Measurements from ENCODE around the gene MAP4K5.
A peak's percentile ranks its signal among the peaks of the same experiment; 100 is the strongest.
"Not testable (repeated sequence)": the region's sequence is repeated elsewhere in the genome, so short reads cannot be mapped to it uniquely, and the experiment has no call there.

The MAP4K5 gene

GRCh38 chr14:50532502-50533240 lies at the start of gene MAP4K5:
Gene MAP4K5, minus strand, starts transcription at chr14:50532569. Its CDS starts 520 bp downstream, at chr14:50532049.
- peak within 1 kb of the TSS; percentile 83 to 88 for H3K9ac ChIP-seq (ENCODE audit: low read depth in 1 of 2, low read length in 2 of 2)
- H3K4me1 ChIP-seq (ENCODE audit: control insufficient read depth in 1 of 2, insufficient read depth in 2 of 2, low read length in 2 of 2): peaks cover 22 to 34% of the 10 kb centered on the region in 2 donors
- no peaks in the 10 kb centered on the region for H3K9me3 ChIP-seq (ENCODE audit: control insufficient read depth in 1 of 2, low read length in 2 of 2)
- no peaks in the 10 kb centered on the region for H3K36me3 ChIP-seq (ENCODE audit: control insufficient read depth in 1 of 2, insufficient read depth in 2 of 2, low read length in 2 of 2)
- H3K27me3 ChIP-seq (ENCODE audit: control insufficient read depth in 1 of 2, insufficient read depth in 2 of 2, low read length in 2 of 2): no peaks in the 10 kb centered on the region
- H3K27ac ChIP-seq (ENCODE audit: low read depth, low read length): peak within 1 kb of the TSS; percentile 87
- H3K4me3 ChIP-seq (ENCODE audit: low read depth in 1 of 2, low read length in 2 of 2): peak within 1 kb of the TSS; percentile 87 to 97

- no peaks in the 10 kb centered on the region for H3K9me3 ChIP-seq (ENCODE audit: control insufficient read depth in 1 of 2, low read length in 2 of 2)
- H3K9ac ChIP-seq (ENCODE audit: low read depth in 1 of 2, low read length in 2 of 2): no peak overlapping the region
- no peaks in the 10 kb centered on the region for H3K4me1 ChIP-seq (ENCODE audit: control insufficient read depth in 1 of 2, insufficient read depth in 2 of 2, low read length in 2 of 2)
- no peak overlapping the region for H3K27ac ChIP-seq (ENCODE audit: low read depth, low read length)
- H3K27me3 ChIP-seq (ENCODE audit: control insufficient read depth in 1 of 2, insufficient read depth in 2 of 2, low read length in 2 of 2): no peaks in the 10 kb centered on the region
- no peak overlapping the region for H3K4me3 ChIP-seq (ENCODE audit: low read depth in 1 of 2, low read length in 2 of 2)
- no peaks in the 10 kb centered on the region for H3K36me3 ChIP-seq (ENCODE audit: control insufficient read depth in 1 of 2, insufficient read depth in 2 of 2, low read length in 2 of 2)
Observed at GRCh38 chr14:50578433-50578832, 46.1 kb upstream of the MAP4K5 start.

- H3K9ac ChIP-seq (ENCODE audit: low read depth in 1 of 2, low read length in 2 of 2): no peak overlapping the region
- no peaks in the 10 kb centered on the region for H3K4me1 ChIP-seq (ENCODE audit: control insufficient read depth in 1 of 2, insufficient read depth in 2 of 2, low read length in 2 of 2)
- H3K4me3 ChIP-seq (ENCODE audit: low read depth in 1 of 2, low read length in 2 of 2): no peak overlapping the region
- no peaks in the 10 kb centered on the region for H3K27me3 ChIP-seq (ENCODE audit: control insufficient read depth in 1 of 2, insufficient read depth in 2 of 2, low read length in 2 of 2)
- H3K27ac ChIP-seq (ENCODE audit: low read depth, low read length): no peak overlapping the region
- H3K9me3 ChIP-seq (ENCODE audit: control insufficient read depth in 1 of 2, low read length in 2 of 2): no peaks in the 10 kb centered on the region
- no peaks in the 10 kb centered on the region for H3K36me3 ChIP-seq (ENCODE audit: control insufficient read depth in 1 of 2, insufficient read depth in 2 of 2, low read length in 2 of 2)
Observed at GRCh38 chr14:50577982-50578381, 45.6 kb upstream of the MAP4K5 start.

GRCh38 chr14:50575769-50576168 lies 43.4 kb upstream of the MAP4K5 start:
- H3K36me3 ChIP-seq (ENCODE audit: control insufficient read depth in 1 of 2, insufficient read depth in 2 of 2, low read length in 2 of 2): no peaks in the 10 kb centered on the region
- H3K4me1 ChIP-seq (ENCODE audit: control insufficient read depth in 1 of 2, insufficient read depth in 2 of 2, low read length in 2 of 2): no peaks in the 10 kb centered on the region
- no peak overlapping the region for H3K4me3 ChIP-seq (ENCODE audit: low read depth in 1 of 2, low read length in 2 of 2)
- H3K9ac ChIP-seq (ENCODE audit: low read depth in 1 of 2, low read length in 2 of 2): no peak overlapping the region
- peaks cover 0 to 5% of the 10 kb centered on the region in 2 donors for H3K9me3 ChIP-seq (ENCODE audit: control insufficient read depth in 1 of 2, low read length in 2 of 2)
- H3K27ac ChIP-seq (ENCODE audit: low read depth, low read length): no peak overlapping the region
- no peaks in the 10 kb centered on the region for H3K27me3 ChIP-seq (ENCODE audit: control insufficient read depth in 1 of 2, insufficient read depth in 2 of 2, low read length in 2 of 2)

- no peaks in the 10 kb centered on the region for H3K36me3 ChIP-seq (ENCODE audit: control insufficient read depth in 1 of 2, insufficient read depth in 2 of 2, low read length in 2 of 2)
- H3K9ac ChIP-seq (ENCODE audit: low read depth in 1 of 2, low read length in 2 of 2): no peak overlapping the region
- H3K27ac ChIP-seq (ENCODE audit: low read depth, low read length): no peak overlapping the region
- H3K9me3 ChIP-seq (ENCODE audit: control insufficient read depth in 1 of 2, low read length in 2 of 2): peaks cover 2 to 14% of the 10 kb centered on the region in 2 donors
- H3K27me3 ChIP-seq (ENCODE audit: control insufficient read depth in 1 of 2, insufficient read depth in 2 of 2, low read length in 2 of 2): no peaks in the 10 kb centered on the region
- H3K4me1 ChIP-seq (ENCODE audit: control insufficient read depth in 1 of 2, insufficient read depth in 2 of 2, low read length in 2 of 2): no peaks in the 10 kb centered on the region
- H3K4me3 ChIP-seq (ENCODE audit: low read depth in 1 of 2, low read length in 2 of 2): no peak overlapping the region
Observed at GRCh38 chr14:50573862-50574261, 41.5 kb upstream of the MAP4K5 start.

GRCh38 chr14:50569714-50570274 lies 37.4 kb upstream of the MAP4K5 start:
- H3K27ac ChIP-seq (ENCODE audit: low read depth, low read length): no peak overlapping the region
- H3K4me3 ChIP-seq (ENCODE audit: low read depth in 1 of 2, low read length in 2 of 2): no peak overlapping the region
- no peak overlapping the region for H3K9ac ChIP-seq (ENCODE audit: low read depth in 1 of 2, low read length in 2 of 2)
- H3K9me3 ChIP-seq (ENCODE audit: control insufficient read depth in 1 of 2, low read length in 2 of 2): peaks cover 2 to 14% of the 10 kb centered on the region in 2 donors
- H3K4me1 ChIP-seq (ENCODE audit: control insufficient read depth in 1 of 2, insufficient read depth in 2 of 2, low read length in 2 of 2): no peaks in the 10 kb centered on the region
- no peaks in the 10 kb centered on the region for H3K36me3 ChIP-seq (ENCODE audit: control insufficient read depth in 1 of 2, insufficient read depth in 2 of 2, low read length in 2 of 2)
- H3K27me3 ChIP-seq (ENCODE audit: control insufficient read depth in 1 of 2, insufficient read depth in 2 of 2, low read length in 2 of 2): no peaks in the 10 kb centered on the region

- Histone ChIP-seq H3K9me3 (ENCODE audit: control insufficient read depth in 1 of 2, low read length in 2 of 2) (no peaks in the 10 kb centered on the region), H3K4me1 (ENCODE audit: control insufficient read depth in 1 of 2, insufficient read depth in 2 of 2, low read length in 2 of 2) (peaks cover 6 to 7% of the 10 kb centered on the region in 2 donors), H3K4me3 (ENCODE audit: low read depth in 1 of 2, low read length in 2 of 2) (no peak overlapping the region), H3K27me3 (ENCODE audit: control insufficient read depth in 1 of 2, insufficient read depth in 2 of 2, low read length in 2 of 2) (peaks cover 0 to 8% of the 10 kb centered on the region in 2 donors), H3K27ac (ENCODE audit: low read depth, low read length) (no peak overlapping the region), H3K36me3 (ENCODE audit: control insufficient read depth in 1 of 2, insufficient read depth in 2 of 2, low read length in 2 of 2) (no peaks in the 10 kb centered on the region), H3K9ac (ENCODE audit: low read depth in 1 of 2, low read length in 2 of 2) (no peak overlapping the region)
Observed at GRCh38 chr14:50562841-50563240, 30.5 kb upstream of the MAP4K5 start.

GRCh38 chr14:50560931-50561285 lies 28.5 kb upstream of the MAP4K5 start:
- H3K27ac ChIP-seq (ENCODE audit: low read depth, low read length): peak overlapping the region; percentile 65
- peaks cover 0 to 8% of the 10 kb centered on the region in 2 donors for H3K27me3 ChIP-seq (ENCODE audit: control insufficient read depth in 1 of 2, insufficient read depth in 2 of 2, low read length in 2 of 2)
- peak overlapping the region; percentile 38 to 55 for H3K9ac ChIP-seq (ENCODE audit: low read depth in 1 of 2, low read length in 2 of 2)
- H3K36me3 ChIP-seq (ENCODE audit: control insufficient read depth in 1 of 2, insufficient read depth in 2 of 2, low read length in 2 of 2): no peaks in the 10 kb centered on the region
- H3K4me1 ChIP-seq (ENCODE audit: control insufficient read depth in 1 of 2, insufficient read depth in 2 of 2, low read length in 2 of 2): peaks cover 6 to 7% of the 10 kb centered on the region in 2 donors
- H3K4me3 ChIP-seq (ENCODE audit: low read depth in 1 of 2, low read length in 2 of 2): peak overlapping the region; percentile 87 to 89
- H3K9me3 ChIP-seq (ENCODE audit: control insufficient read depth in 1 of 2, low read length in 2 of 2): no peaks in the 10 kb centered on the region

- Histone ChIP-seq H3K9me3 (ENCODE audit: control insufficient read depth in 1 of 2, low read length in 2 of 2) (no peaks in the 10 kb centered on the region), H3K4me1 (ENCODE audit: control insufficient read depth in 1 of 2, insufficient read depth in 2 of 2, low read length in 2 of 2) (peaks cover 6 to 7% of the 10 kb centered on the region in 2 donors), H3K36me3 (ENCODE audit: control insufficient read depth in 1 of 2, insufficient read depth in 2 of 2, low read length in 2 of 2) (no peaks in the 10 kb centered on the region), H3K4me3 (ENCODE audit: low read depth in 1 of 2, low read length in 2 of 2) (peak within 1 kb of the TSS; percentile 87 to 89), H3K27me3 (ENCODE audit: control insufficient read depth in 1 of 2, insufficient read depth in 2 of 2, low read length in 2 of 2) (peaks cover 0 to 8% of the 10 kb centered on the region in 2 donors), H3K27ac (ENCODE audit: low read depth, low read length) (peak within 1 kb of the TSS; percentile 71), H3K9ac (ENCODE audit: low read depth in 1 of 2, low read length in 2 of 2) (peak within 1 kb of the TSS; percentile 55 to 61)
Observed at GRCh38 chr14:50559990-50560930, 27.9 kb upstream of the MAP4K5 start, which contains the start of gene ATL1. Gene ATL1, plus strand, starts transcription at chr14:50560145. Its CDS starts 121 bp downstream, at chr14:50560266.

- not testable (repeated sequence) for H3K4me1 ChIP-seq (ENCODE audit: control insufficient read depth in 1 of 2, insufficient read depth in 2 of 2, low read length in 2 of 2); H3K27me3 ChIP-seq (ENCODE audit: control insufficient read depth in 1 of 2, insufficient read depth in 2 of 2, low read length in 2 of 2); H3K9me3 ChIP-seq (ENCODE audit: control insufficient read depth in 1 of 2, low read length in 2 of 2); H3K4me3 ChIP-seq (ENCODE audit: low read depth in 1 of 2, low read length in 2 of 2); H3K9ac ChIP-seq (ENCODE audit: low read depth in 1 of 2, low read length in 2 of 2); H3K36me3 ChIP-seq (ENCODE audit: control insufficient read depth in 1 of 2, insufficient read depth in 2 of 2, low read length in 2 of 2); H3K27ac ChIP-seq (ENCODE audit: low read depth, low read length)
Observed at GRCh38 chr14:50552796-50553195, 20.4 kb upstream of the MAP4K5 start.

All from duodenal mucosa (tissue), 2 donors.